HG03097 (cell line): ENCODE measurements around the gene NUBPL.
"Not testable (repeated sequence)": the region's sequence is repeated elsewhere in the genome, so short reads cannot be mapped to it uniquely, and the experiment has no call there.

Source experiments
- ATAC-seq: cut with Tn5 transposase; IDR thresholded peaks from one replicate; pipeline ENCODE4 v1.9.1; 2021; ENCODE audit not compliant: unreplicated experiment, low FRiP score

NUBPL gene

GRCh38 chr14:31576949-31577348 lies 15.7 kb downstream of the NUBPL start:
- no peak for ATAC-seq

GRCh38 chr14:31578266-31578665 lies 17.1 kb downstream of the NUBPL start:
- ATAC-seq, result no peak

GRCh38 chr14:31578792-31579501 lies 17.7 kb downstream of the NUBPL start:
- no peak for ATAC-seq

GRCh38 chr14:31580234-31580633 lies 19.0 kb downstream of the NUBPL start:
- no peak for ATAC-seq

- no peak for ATAC-seq
These were observed 21.1 kb downstream of the NUBPL start for GRCh38 chr14:31582286-31582691.

GRCh38 chr14:31582836-31583452 lies 21.7 kb downstream of the NUBPL start:
- ATAC-seq, result no peak

GRCh38 chr14:31590206-31590605 lies 29.0 kb downstream of the NUBPL start:
- ATAC-seq, result no peak

GRCh38 chr14:31592122-31592521 lies 30.9 kb downstream of the NUBPL start:
- no peak for ATAC-seq

- ATAC-seq, result no peak
These were observed 31.4 kb downstream of the NUBPL start for GRCh38 chr14:31592631-31593030.

- no peak for ATAC-seq
These were observed 35.3 kb downstream of the NUBPL start for GRCh38 chr14:31596342-31597095.

GRCh38 chr14:31605702-31606101 lies 44.5 kb downstream of the NUBPL start:
- ATAC-seq, result no peak

GRCh38 chr14:31611778-31612433 lies 50.7 kb downstream of the NUBPL start:
- no peak for ATAC-seq

- no peak for ATAC-seq
These were observed 52.0 kb downstream of the NUBPL start for GRCh38 chr14:31613188-31613587.

GRCh38 chr14:31618884-31619283 lies 57.7 kb downstream of the NUBPL start:
- ATAC-seq, result not testable (repeated sequence)

GRCh38 chr14:31619440-31619839 lies 58.2 kb downstream of the NUBPL start:
- ATAC-seq, result no peak

GRCh38 chr14:31620898-31621297 lies 59.7 kb downstream of the NUBPL start:
- ATAC-seq, result not testable (repeated sequence)

- no peak for ATAC-seq
These were observed 60.9 kb downstream of the NUBPL start for GRCh38 chr14:31622060-31622459.

- ATAC-seq, result not testable (repeated sequence)
These were observed 91.7 kb downstream of the NUBPL start for GRCh38 chr14:31652900-31653299.

GRCh38 chr14:31657917-31658316 lies 96.7 kb downstream of the NUBPL start:
- no peak for ATAC-seq

GRCh38 chr14:31659278-31659677 lies 98.1 kb downstream of the NUBPL start:
- ATAC-seq, result no peak

- peak; percentile 77 for ATAC-seq
These were observed 99.0 kb downstream of the NUBPL start for GRCh38 chr14:31660191-31660590.
